Peyer's patch (tissue), 4 donors: ENCODE data around the gene TFF1.

Source experiments
- POLR2A ChIP-seq, 2 donors: fragments of 450-650 bp; IDR thresholded peaks; one replicate each; pipeline ENCODE4 v1.5.1; 2017; ENCODE audit warnings: antibody characterized with exemption in 2 of 2, mild to moderate bottlenecking in 2 of 2, moderate library complexity in 2 of 2
- TF ChIP-seq, protein P1 (sequence below), 6 experiments: fragments of 450-650 bp in 4 of 6; fragments of 200-600 bp in 2 of 6; sonication (generic) in 1 of 6; IDR thresholded peaks; one replicate each; pipeline ENCODE4 v1.5.1; 2017 to 2019; ENCODE audit warnings: antibody characterized with exemption in 6 of 6, mild to moderate bottlenecking in 3 of 6, moderate library complexity in 1 of 6

DNA sequence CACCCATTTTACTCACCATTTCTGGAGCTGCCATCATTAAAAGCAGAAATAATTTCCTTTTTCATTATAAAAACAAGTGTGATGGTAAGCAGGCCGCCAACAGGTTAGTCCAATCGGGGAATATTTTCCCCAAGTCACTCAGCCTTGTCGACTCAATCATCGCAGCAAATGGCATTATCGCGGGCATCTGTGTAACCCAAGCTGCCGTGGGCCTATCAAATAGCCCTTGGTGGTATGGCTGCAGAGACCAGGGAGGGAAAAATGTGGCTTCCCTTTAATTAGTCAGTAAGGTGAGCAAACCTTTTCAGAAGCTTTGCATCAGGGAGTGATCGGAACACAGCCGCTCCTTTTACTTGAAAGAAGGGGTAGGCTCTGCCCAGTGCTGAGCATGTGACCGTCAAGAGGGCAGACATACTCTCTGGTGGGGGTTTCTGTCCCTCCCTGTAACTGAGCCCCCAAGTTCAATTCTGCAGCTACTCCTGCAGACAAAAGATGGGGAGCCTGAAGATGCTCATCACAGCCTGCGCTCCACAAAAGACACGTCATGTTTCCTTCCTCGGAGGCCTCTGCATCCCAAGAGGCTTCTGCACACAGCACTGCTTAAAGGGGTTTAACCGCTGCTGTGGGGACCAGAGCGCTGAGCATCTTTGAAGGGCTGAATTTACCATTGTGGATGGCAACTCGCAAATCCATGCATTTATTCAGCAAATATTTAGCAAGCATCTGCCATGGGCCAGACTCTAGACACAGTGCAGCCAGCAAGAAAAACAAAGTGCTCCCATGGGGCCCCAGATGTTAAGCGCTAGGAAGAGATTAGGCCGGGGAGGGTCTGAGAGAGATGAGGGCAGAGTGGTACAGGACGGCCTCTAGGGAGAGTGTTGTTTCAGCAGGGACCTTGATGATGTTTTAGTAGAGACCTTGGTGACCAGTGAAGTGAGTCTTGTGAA, 30.7 kb upstream of the TFF1 start:
- TF ChIP-seq, protein P1, sequence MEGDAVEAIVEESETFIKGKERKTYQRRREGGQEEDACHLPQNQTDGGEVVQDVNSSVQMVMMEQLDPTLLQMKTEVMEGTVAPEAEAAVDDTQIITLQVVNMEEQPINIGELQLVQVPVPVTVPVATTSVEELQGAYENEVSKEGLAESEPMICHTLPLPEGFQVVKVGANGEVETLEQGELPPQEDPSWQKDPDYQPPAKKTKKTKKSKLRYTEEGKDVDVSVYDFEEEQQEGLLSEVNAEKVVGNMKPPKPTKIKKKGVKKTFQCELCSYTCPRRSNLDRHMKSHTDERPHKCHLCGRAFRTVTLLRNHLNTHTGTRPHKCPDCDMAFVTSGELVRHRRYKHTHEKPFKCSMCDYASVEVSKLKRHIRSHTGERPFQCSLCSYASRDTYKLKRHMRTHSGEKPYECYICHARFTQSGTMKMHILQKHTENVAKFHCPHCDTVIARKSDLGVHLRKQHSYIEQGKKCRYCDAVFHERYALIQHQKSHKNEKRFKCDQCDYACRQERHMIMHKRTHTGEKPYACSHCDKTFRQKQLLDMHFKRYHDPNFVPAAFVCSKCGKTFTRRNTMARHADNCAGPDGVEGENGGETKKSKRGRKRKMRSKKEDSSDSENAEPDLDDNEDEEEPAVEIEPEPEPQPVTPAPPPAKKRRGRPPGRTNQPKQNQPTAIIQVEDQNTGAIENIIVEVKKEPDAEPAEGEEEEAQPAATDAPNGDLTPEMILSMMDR (IDR thresholded peaks at IDR 0.05), result no peak
- no peak for TF ChIP-seq POLR2A (IDR thresholded peaks at IDR 0.05)
